HG03432 (cell line): ENCODE results near the gene GPR35.

Experiments used
- ATAC-seq: cut with Tn5 transposase; IDR thresholded peaks from one replicate; pipeline ENCODE4 v1.9.1; 2021; ENCODE audit warnings: mild to moderate bottlenecking, moderate library complexity; ENCODE audit not compliant: unreplicated experiment

Gene GPR35

GRCh38 chr2:240624950-240625621 is at the start of gene GPR35:
Gene GPR35 (plus strand): TSS chr2:240625480. CDS start chr2:240629953, 4,473 bp downstream.
- ATAC-seq, result no peak

GRCh38 chr2:240576036-240576435 is 49.2 kb upstream of the GPR35 start:
- no peak for ATAC-seq

- ATAC-seq, result no peak
These were observed 48.7 kb upstream of the GPR35 start for GRCh38 chr2:240576436-240577205.

GRCh38 chr2:240577281-240578109 is 47.8 kb upstream of the GPR35 start:
- ATAC-seq, result no peak

- no peak for ATAC-seq
These were observed 47.2 kb upstream of the GPR35 start for GRCh38 chr2:240578110-240578450.

GRCh38 chr2:240578488-240578887 is 46.8 kb upstream of the GPR35 start:
- ATAC-seq, result no peak

- no peak for ATAC-seq
These were observed 46.1 kb upstream of the GPR35 start for GRCh38 chr2:240579071-240579762.

- ATAC-seq, result no peak
These were observed 45.3 kb upstream of the GPR35 start for GRCh38 chr2:240579771-240580614.

GRCh38 chr2:240581811-240582210 is 43.5 kb upstream of the GPR35 start:
- ATAC-seq, result no peak

- no peak for ATAC-seq
These were observed 42.5 kb upstream of the GPR35 start for GRCh38 chr2:240582781-240583180.

GRCh38 chr2:240583774-240584173 is 41.5 kb upstream of the GPR35 start:
- ATAC-seq, result no peak

- peak; percentile 52 for ATAC-seq
These were observed 40.7 kb upstream of the GPR35 start for GRCh38 chr2:240584486-240585031.

- peak; percentile 24 for ATAC-seq
These were observed 40.2 kb upstream of the GPR35 start for GRCh38 chr2:240585101-240585500.

GRCh38 chr2:240585681-240586197 is 39.5 kb upstream of the GPR35 start:
- no peak for ATAC-seq

GRCh38 chr2:240586198-240586918 is 38.9 kb upstream of the GPR35 start, which contains the start of gene CAPN10:
Gene CAPN10 (plus strand): TSS chr2:240586734. CDS start chr2:240586912, 178 bp downstream.
- peak; percentile 69 for ATAC-seq

- peak; percentile 12 for ATAC-seq
These were observed 38.1 kb upstream of the GPR35 start for GRCh38 chr2:240586919-240587800.

GRCh38 chr2:240588006-240588655 is 37.1 kb upstream of the GPR35 start:
- ATAC-seq, result no peak
